ENCODE measurements around the gene MAPK8.
A peak's percentile ranks its signal among the peaks of the same experiment; 100 is the strongest.

MAPK8 gene

GRCh38 chr10:48300556-48300955 lies 5.9 kb upstream of the MAPK8 start:
- CTCF ChIA-PET, result interaction anchor here (0.5 to 0.9 kb wide), 2 partner anchors 9 to 46 kb away, joined by 3 to 7 read pairs; no protein-coding TSS in a partner anchor
- H3K4me1 ChIP-seq (ENCODE audit: control insufficient read depth, insufficient read depth, low read length), result no peaks in the 10 kb centered on the region
- no peak for TF ChIP-seq ZNF362 (tag by site-specific recombination; IDR thresholded peaks at IDR 0.05)
- TF ChIP-seq EGR2 (tag by site-specific recombination; IDR thresholded peaks at IDR 0.05; ENCODE audit: low read depth), result no peak
- no peak for TF ChIP-seq ZNF544 (tag by site-specific recombination; IDR thresholded peaks at IDR 0.05)
- no peak for TF ChIP-seq ZNF488 (tag by site-specific recombination; IDR thresholded peaks at IDR 0.05)
- TF ChIP-seq, protein P1, sequence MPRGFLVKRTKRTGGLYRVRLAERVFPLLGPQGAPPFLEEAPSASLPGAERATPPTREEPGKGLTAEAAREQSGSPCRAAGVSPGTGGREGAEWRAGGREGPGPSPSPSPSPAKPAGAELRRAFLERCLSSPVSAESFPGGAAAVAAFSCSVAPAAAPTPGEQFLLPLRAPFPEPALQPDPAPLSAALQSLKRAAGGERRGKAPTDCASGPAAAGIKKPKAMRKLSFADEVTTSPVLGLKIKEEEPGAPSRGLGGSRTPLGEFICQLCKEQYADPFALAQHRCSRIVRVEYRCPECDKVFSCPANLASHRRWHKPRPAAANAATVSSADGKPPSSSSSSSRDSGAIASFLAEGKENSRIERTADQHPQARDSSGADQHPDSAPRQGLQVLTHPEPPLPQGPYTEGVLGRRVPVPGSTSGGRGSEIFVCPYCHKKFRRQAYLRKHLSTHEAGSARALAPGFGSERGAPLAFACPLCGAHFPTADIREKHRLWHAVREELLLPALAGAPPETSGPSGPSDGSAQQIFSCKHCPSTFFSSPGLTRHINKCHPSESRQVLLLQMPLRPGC (tag by site-specific recombination; IDR thresholded peaks at IDR 0.05), result no peak
- no peak for TF ChIP-seq ZNF132 (tag by site-specific recombination; IDR thresholded peaks at IDR 0.05; ENCODE audit: borderline replicate concordance)
- no peak for TF ChIP-seq ZFHX2 (tag by site-specific recombination; conservative IDR thresholded peaks at IDR 0.05)
- no peak for TF ChIP-seq ZNF211 (tag by site-specific recombination; IDR thresholded peaks at IDR 0.05; ENCODE audit: low read depth)
- no peak for TF ChIP-seq ZNF10 (tag by site-specific recombination; IDR thresholded peaks at IDR 0.05)
- no peak for TF ChIP-seq ZNF600 (tag by site-specific recombination; IDR thresholded peaks at IDR 0.05)
- no peak for TF ChIP-seq ZSCAN30 (tag by site-specific recombination; IDR thresholded peaks at IDR 0.05)
- TF ChIP-seq ZNF561 (tag by site-specific recombination; IDR thresholded peaks at IDR 0.05; ENCODE audit: borderline replicate concordance), result no peak
- TF ChIP-seq ZNF16 (tag by site-specific recombination; IDR thresholded peaks at IDR 0.05; ENCODE audit: low read depth), result no peak
- no peak for TF ChIP-seq ZNF785 (tag by site-specific recombination; IDR thresholded peaks at IDR 0.05)
- TF ChIP-seq SP2 (tag by site-specific recombination; IDR thresholded peaks at IDR 0.05), result no peak
- TF ChIP-seq ZNF76 (tag by site-specific recombination; IDR thresholded peaks at IDR 0.05; ENCODE audit: borderline replicate concordance, low read depth), result no peak
- H3K4me3 ChIP-seq (ENCODE audit: low read depth, low read length), result no peak overlapping the region
- no peaks in the 10 kb centered on the region for H3K36me3 ChIP-seq (ENCODE audit: control insufficient read depth in 2 of 2, insufficient read depth in 1 of 2, low read length in 2 of 2)
- POLR2A ChIA-PET, result no interaction called here
- no peak overlapping the region for H3K27ac ChIP-seq (ENCODE audit: extremely low read depth, low read depth, low read length)
- no peaks in the 10 kb centered on the region for H3K9me3 ChIP-seq (ENCODE audit: control insufficient read depth, insufficient read depth, low read depth, low read length)

GRCh38 chr10:48302515-48303476 lies 3.7 kb upstream of the MAPK8 start:
- Histone ChIP-seq H3K4me1 (ENCODE audit: control insufficient read depth, insufficient read depth, low read length) (0 out of 2 replicates have a peak, but pooled peaks cover 3% of the 10 kb centered on the region), H3K36me3 (ENCODE audit: control insufficient read depth in 2 of 2, insufficient read depth in 1 of 2, low read length in 2 of 2) (no peaks in the 10 kb centered on the region), H3K4me3 (ENCODE audit: low read depth, low read length) (no peak overlapping the region), H3K9me3 (ENCODE audit: control insufficient read depth, insufficient read depth, low read depth, low read length) (no peaks in the 10 kb centered on the region), H3K27ac (ENCODE audit: extremely low read depth, low read depth, low read length) (no peak overlapping the region)
- POLR2A ChIA-PET, result no interaction called here
- CTCF ChIA-PET, result interaction anchor here (0.5 kb wide), 1 partner anchor 81 kb away, joined by 5 read pairs; no protein-coding TSS in a partner anchor
- TF ChIP-seq ZNF211 (tag by site-specific recombination; IDR thresholded peaks at IDR 0.05; ENCODE audit: low read depth), result no peak
- TF ChIP-seq, protein P2, sequence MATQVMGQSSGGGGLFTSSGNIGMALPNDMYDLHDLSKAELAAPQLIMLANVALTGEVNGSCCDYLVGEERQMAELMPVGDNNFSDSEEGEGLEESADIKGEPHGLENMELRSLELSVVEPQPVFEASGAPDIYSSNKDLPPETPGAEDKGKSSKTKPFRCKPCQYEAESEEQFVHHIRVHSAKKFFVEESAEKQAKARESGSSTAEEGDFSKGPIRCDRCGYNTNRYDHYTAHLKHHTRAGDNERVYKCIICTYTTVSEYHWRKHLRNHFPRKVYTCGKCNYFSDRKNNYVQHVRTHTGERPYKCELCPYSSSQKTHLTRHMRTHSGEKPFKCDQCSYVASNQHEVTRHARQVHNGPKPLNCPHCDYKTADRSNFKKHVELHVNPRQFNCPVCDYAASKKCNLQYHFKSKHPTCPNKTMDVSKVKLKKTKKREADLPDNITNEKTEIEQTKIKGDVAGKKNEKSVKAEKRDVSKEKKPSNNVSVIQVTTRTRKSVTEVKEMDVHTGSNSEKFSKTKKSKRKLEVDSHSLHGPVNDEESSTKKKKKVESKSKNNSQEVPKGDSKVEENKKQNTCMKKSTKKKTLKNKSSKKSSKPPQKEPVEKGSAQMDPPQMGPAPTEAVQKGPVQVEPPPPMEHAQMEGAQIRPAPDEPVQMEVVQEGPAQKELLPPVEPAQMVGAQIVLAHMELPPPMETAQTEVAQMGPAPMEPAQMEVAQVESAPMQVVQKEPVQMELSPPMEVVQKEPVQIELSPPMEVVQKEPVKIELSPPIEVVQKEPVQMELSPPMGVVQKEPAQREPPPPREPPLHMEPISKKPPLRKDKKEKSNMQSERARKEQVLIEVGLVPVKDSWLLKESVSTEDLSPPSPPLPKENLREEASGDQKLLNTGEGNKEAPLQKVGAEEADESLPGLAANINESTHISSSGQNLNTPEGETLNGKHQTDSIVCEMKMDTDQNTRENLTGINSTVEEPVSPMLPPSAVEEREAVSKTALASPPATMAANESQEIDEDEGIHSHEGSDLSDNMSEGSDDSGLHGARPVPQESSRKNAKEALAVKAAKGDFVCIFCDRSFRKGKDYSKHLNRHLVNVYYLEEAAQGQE (tag by site-specific recombination; IDR thresholded peaks at IDR 0.05), result peak; percentile 81

All from HEK293 (cell line).